Measurements from ENCODE around the gene EFNA5.

EFNA5 gene

GRCh38 chr5:107510125-107510524 is 160.6 kb downstream of the EFNA5 start:
- DNase-seq (ENCODE audit: low spot score), result no peak
- in situ Hi-C loops (cut with MboI; ENCODE audit: low pct_unique_long_range_greater_than_20kb, low sequenced_read_pairs, unreplicated experiment), result no loop called here
- no peak for TF ChIP-seq CTCF (IDR thresholded peaks at IDR 0.05; ENCODE audit: extremely low read depth, insufficient read depth, missing control alignments)

DNA sequence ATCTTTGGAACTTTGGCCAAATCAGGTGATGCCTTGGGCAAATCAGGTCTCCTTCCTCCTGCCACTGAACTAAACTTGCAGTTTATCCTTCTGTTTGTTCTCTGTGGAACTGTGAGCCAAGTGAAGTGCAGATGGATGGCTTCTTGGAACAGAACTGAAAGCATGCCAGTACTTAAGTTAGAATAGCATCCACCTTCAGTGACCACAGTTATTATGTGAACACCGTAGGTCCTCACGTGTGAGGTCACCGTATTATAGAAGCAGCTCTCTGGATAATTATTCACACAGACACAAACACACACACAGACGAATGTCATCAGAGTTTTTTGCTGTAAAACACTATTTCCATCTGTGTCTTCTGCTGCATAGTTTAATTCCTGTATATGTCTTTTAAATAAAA is 162.6 kb downstream of the EFNA5 start:
- TF ChIP-seq CTCF (IDR thresholded peaks at IDR 0.05; ENCODE audit: extremely low read depth, insufficient read depth, missing control alignments), result no peak
- DNase-seq (ENCODE audit: low spot score), result no peak
- in situ Hi-C loops (cut with MboI; ENCODE audit: low pct_unique_long_range_greater_than_20kb, low sequenced_read_pairs, unreplicated experiment), result no loop called here

DNA sequence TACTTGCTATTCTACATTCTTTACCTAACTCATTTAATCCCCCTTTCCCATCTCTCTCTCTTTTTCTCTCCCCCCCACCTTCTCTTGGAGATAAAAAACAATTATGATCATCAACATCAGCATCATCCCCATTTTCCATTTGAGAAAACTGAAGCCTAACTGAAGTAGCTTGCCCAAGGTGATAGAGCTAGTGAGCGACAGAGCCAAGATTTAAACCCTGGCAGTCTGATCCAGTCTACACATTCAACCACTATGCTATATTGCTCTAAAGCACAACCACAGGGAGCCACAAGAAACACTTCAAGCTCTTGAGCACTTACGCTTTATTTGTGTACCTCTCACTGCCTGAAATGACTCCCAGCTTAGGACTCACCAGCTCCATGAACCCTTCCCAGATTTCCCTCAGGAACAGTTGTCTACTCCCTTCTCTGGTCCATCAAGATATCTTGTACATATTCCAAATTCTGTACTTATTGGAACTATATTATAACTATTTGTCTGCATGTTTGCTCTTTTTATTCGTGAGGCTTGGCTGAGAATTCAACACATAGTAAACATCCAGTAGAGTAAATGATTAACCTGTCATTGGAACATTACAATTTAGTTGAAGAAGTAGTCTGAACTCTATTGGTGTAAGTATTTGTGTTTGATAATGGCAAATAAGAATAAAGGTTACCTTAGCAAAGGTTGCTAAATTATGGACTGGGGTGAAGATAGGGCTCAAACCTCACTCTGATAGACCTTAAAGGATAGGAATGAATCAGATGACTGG is 164.8 kb downstream of the EFNA5 start:
- TF ChIP-seq CTCF (IDR thresholded peaks at IDR 0.05; ENCODE audit: extremely low read depth, insufficient read depth, missing control alignments), result no peak
- in situ Hi-C loops (cut with MboI; ENCODE audit: low pct_unique_long_range_greater_than_20kb, low sequenced_read_pairs, unreplicated experiment), result no loop called here
- DNase-seq (ENCODE audit: low spot score), result no peak

DNA sequence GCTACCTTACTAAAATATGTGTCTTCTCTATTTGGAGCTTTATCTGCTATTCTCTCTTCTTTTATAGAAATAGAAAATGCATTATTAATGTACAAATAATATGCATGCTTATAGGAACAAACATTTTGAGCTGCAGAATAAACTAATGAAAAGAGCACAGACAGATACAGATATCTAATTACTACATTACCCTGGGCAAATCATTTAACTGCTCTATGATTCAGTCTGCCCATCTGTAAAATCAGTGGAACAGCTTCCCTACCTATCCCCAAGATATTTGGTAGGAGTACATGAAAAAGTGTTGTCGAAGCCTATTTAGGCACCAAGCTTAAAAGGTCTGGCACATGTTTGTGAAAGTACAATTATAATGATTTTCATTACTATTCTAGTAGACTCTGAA is 166.3 kb downstream of the EFNA5 start:
- DNase-seq (ENCODE audit: low spot score), result no peak
- in situ Hi-C loops (cut with MboI; ENCODE audit: low pct_unique_long_range_greater_than_20kb, low sequenced_read_pairs, unreplicated experiment), result no loop called here
- TF ChIP-seq CTCF (IDR thresholded peaks at IDR 0.05; ENCODE audit: extremely low read depth, insufficient read depth, missing control alignments), result no peak

GRCh38 chr5:107502676-107503060 is 168.1 kb downstream of the EFNA5 start:
- in situ Hi-C loops (cut with MboI; ENCODE audit: low pct_unique_long_range_greater_than_20kb, low sequenced_read_pairs, unreplicated experiment), result no loop called here
- TF ChIP-seq CTCF (IDR thresholded peaks at IDR 0.05; ENCODE audit: extremely low read depth, insufficient read depth, missing control alignments), result no peak
- no peak for DNase-seq (ENCODE audit: low spot score)

- no peak for TF ChIP-seq CTCF (IDR thresholded peaks at IDR 0.05; ENCODE audit: extremely low read depth, insufficient read depth, missing control alignments)
- DNase-seq (ENCODE audit: low spot score), result no peak
- in situ Hi-C loops (cut with MboI; ENCODE audit: low pct_unique_long_range_greater_than_20kb, low sequenced_read_pairs, unreplicated experiment), result no loop called here
These were observed 168.6 kb downstream of the EFNA5 start for GRCh38 chr5:107501965-107502675.
